K562 (cell line): ENCODE data around the gene UROD. TPM values are rescaled to one million over a fixed set of nuclear protein-coding genes. Genes with fewer than 3 reads are reported as not detected.

Experiments
- ATAC-seq: fragments of 200-7000 bp; cut with Tn5 transposase; 3 replicates; pipeline ENCODE4 v1.9.1; 2020; ENCODE audit warnings: moderate library complexity
- BruUV-seq: library from RNA; stranded (reverse); fragments of 400-500 nt; replicated peaks from 2 replicates; lab custom pipeline; 2021; lab: Mats Ljungman, UMichigan
- CTCF ChIA-PET: fragments of 300-600 bp; formaldehyde crosslinking; extraction: SDS; loops from one replicate; lab custom pipeline; 2021; ENCODE audit warnings: low intra/inter-chr PET ratio; lab: Yijun Ruan, JAX
- POLR2A ChIA-PET: fragments of 300-600, 350-650 bp; sonication (Branson Sonifier 250); formaldehyde crosslinking; extraction: SDS; loops from one replicate; lab custom pipeline; 2021; ENCODE audit warnings: antibody characterized with exemption, inconsistent platforms; lab: Yijun Ruan, JAX
- DNase-seq, 4 experiments: peaks; one replicate each; pipeline versions ENCODE4 v3.0.0 to v3.0.0-alpha.2; 2011 to 2018; ENCODE audit warnings: low spot score in 3 of 4, mixed read lengths in 3 of 4; ENCODE audit errors: extremely low read depth in 1 of 4
- FAIRE-seq: peaks from 2 replicates; lab custom pipeline; 2011; peaks lifted over from hg19 to GRCh38; lab: Jason Lieb, UNC
- H2AFZ ChIP-seq: 2 replicates; pipeline ENCODE4 v1.6.0; 2011; ENCODE audit warnings: low read depth, low read length, control low read depth, inconsistent platforms
- H3K27ac ChIP-seq: fragments of 200-600 bp; 3 replicates; pipeline ENCODE4 v1.8.0; 2011; ENCODE audit warnings: low read depth, mild to moderate bottlenecking, control low read depth, inconsistent platforms, low read length, moderate library complexity, mixed read lengths; ENCODE audit errors: extremely low read depth
- H3K27me3 ChIP-seq, 2 experiments: fragments of 300-600 bp in 1 of 2; 2 replicates in 1 of 2; 3 replicates in 1 of 2; pipeline versions ENCODE4 v1.6.0 to v1.8.0; 2011; ENCODE audit warnings: inconsistent platforms in 2 of 2, low read length in 2 of 2, mild to moderate bottlenecking in 1 of 2, mixed read lengths in 1 of 2, moderate library complexity in 1 of 2; ENCODE audit not compliant: control insufficient read depth in 2 of 2, insufficient read depth in 2 of 2
- H3K36me3 ChIP-seq: fragments of 300-600 bp; 3 replicates; pipeline ENCODE4 v1.8.0; 2011; ENCODE audit warnings: mild to moderate bottlenecking, low read length, inconsistent platforms; ENCODE audit not compliant: control insufficient read depth, insufficient read depth
- H3K4me1 ChIP-seq, 2 experiments: fragments of 200-600 bp in 1 of 2; replicated peaks in 1 of 2; 2 replicates in 1 of 2; 3 replicates in 1 of 2; pipeline versions ENCODE4 v1.5.1 to v1.8.0; 2011; ENCODE audit warnings: inconsistent platforms in 2 of 2, low read length in 2 of 2, mild to moderate bottlenecking in 1 of 2, mixed read lengths in 1 of 2, moderate library complexity in 1 of 2; ENCODE audit not compliant: control insufficient read depth in 2 of 2, insufficient read depth in 2 of 2
- H3K4me2 ChIP-seq: 2 replicates; pipeline ENCODE4 v1.6.1; 2011; ENCODE audit warnings: low read length, control low read depth, inconsistent platforms, mixed read lengths; ENCODE audit not compliant: insufficient read depth
- H3K4me3 ChIP-seq: fragments of 200-600 bp; sonication (generic), shearing (Covaris generic); 2 replicates; pipeline ENCODE4 v1.5.1; 2016; ENCODE audit warnings: control low read depth, inconsistent platforms
- H3K79me2 ChIP-seq: fragments of 200-600 bp; 3 replicates; pipeline ENCODE4 v1.8.0; 2011; ENCODE audit warnings: low read length, inconsistent platforms; ENCODE audit not compliant: control insufficient read depth, insufficient read depth
- H3K9ac ChIP-seq, 2 experiments: 2 replicates each; pipeline versions ENCODE4 v1.6.0 to v1.6.1; 2011; ENCODE audit warnings: low read depth in 2 of 2, low read length in 2 of 2, control low read depth in 1 of 2, inconsistent platforms in 1 of 2, mild to moderate bottlenecking in 1 of 2, mixed read lengths in 1 of 2; ENCODE audit not compliant: insufficient read depth in 1 of 2
- H3K9me1 ChIP-seq: one replicate; pipeline ENCODE4 v1.6.0; 2011; ENCODE audit warnings: inconsistent platforms, mild to moderate bottlenecking, low read length, moderate library complexity; ENCODE audit not compliant: control insufficient read depth, insufficient read depth
- H3K9me3 ChIP-seq: replicated peaks from 2 replicates; pipeline ENCODE4 v1.5.1; 2011; ENCODE audit warnings: low read depth, low read length, inconsistent platforms; ENCODE audit not compliant: control insufficient read depth, insufficient read depth
- H4K20me1 ChIP-seq: replicated peaks from 2 replicates; pipeline ENCODE4 v1.6.1; 2011; ENCODE audit warnings: low read length, inconsistent platforms, mixed read lengths; ENCODE audit not compliant: control insufficient read depth, insufficient read depth
- MYBL2 ChIP-seq, 2 experiments: fragments of 450-650 bp in 1 of 2; sonication (generic) in 1 of 2; formaldehyde crosslinking in 1 of 2; IDR thresholded peaks; 2 replicates each; pipeline versions ENCODE4 v1.6.1 to v1.8.1; 2017 to 2022; ENCODE audit warnings: borderline replicate concordance in 1 of 2, inconsistent platforms in 1 of 2, low read depth in 1 of 2, mild to moderate bottlenecking in 1 of 2, missing genetic modification reagents in 1 of 2, moderate library complexity in 1 of 2
- OTX1 ChIP-seq: fragments of 450-650 bp; formaldehyde crosslinking; IDR thresholded peaks from 2 replicates; pipeline ENCODE4 v1.4.0; 2022; ENCODE audit warnings: mild to moderate bottlenecking
- STAT6 ChIP-seq: sonication (generic); formaldehyde crosslinking; IDR thresholded peaks from 2 replicates; pipeline ENCODE4 v1.8.1; 2023; ENCODE audit warnings: mild to moderate bottlenecking, missing genetic modification reagents
- ZBTB34 ChIP-seq: fragments of 250-450 bp; sonication (Bioruptor Pico); IDR thresholded peaks from 2 replicates; pipeline ENCODE4 v1.8.0; 2021; ENCODE audit warnings: mild to moderate bottlenecking, moderate library complexity
- ZKSCAN8 ChIP-seq: fragments of 200-800 bp; sonication (Bioruptor generic); IDR thresholded peaks from 2 replicates; pipeline ENCODE4 v1.6.1; 2016; ENCODE audit warnings: missing genetic modification characterization, missing compliant biosample characterization
- ZNF398 ChIP-seq: fragments of 250-450 bp; sonication (Bioruptor Pico); IDR thresholded peaks from 2 replicates; pipeline ENCODE4 v1.8.0; 2021; ENCODE audit warnings: moderate library complexity, mild to moderate bottlenecking, inconsistent platforms
- WGBS: fragments of 100-300 bp; shearing (Covaris generic); methylation state at CpG from one replicate; pipeline ENCODE4 v1.1.6; 2016; ENCODE audit warnings: low coverage, mixed read lengths; ENCODE audit not compliant: insufficient coverage; ENCODE audit errors: missing lambda C conversion rate; 5-methylcytosine and 5-hydroxymethylcytosine counted together
- in situ Hi-C: fragments of 300-500 bp; cut with MboI; formaldehyde crosslinking; loops from 4 replicates; pipeline ENCODE4 v1.15.0; 2018; ENCODE audit warnings: inconsistent platforms, mixed read lengths
- intact Hi-C: fragments of 100-400 bp; cut with micrococcal nuclease; formaldehyde crosslinking; loops from 2 replicates; pipeline ENCODE4 v1.14.2; 2022
- polyA plus RNA-seq, 8 experiments: library from polyadenylated mRNA; depleted of rRNA in 4 of 8; stranded (reverse) in 5 of 8; unstranded in 3 of 8; fragments of >200 nt; fragmentation: Nextera tagmentation in 2 of 8; fragmentation: Illumina TruSeq in 1 of 8; extraction: Ambion mirVana in 2 of 8; extraction: Trizol in 1 of 8; gene quantifications; 2 replicates each; pipeline versions ENCODE4 v1.2.1 to v1.2.3, GENCODE V29; 2011 to 2014; ENCODE audit warnings: inconsistent platforms in 1 of 8, missing spikeins in 1 of 8
- total RNA-seq, 7 experiments: library from RNA; depleted of rRNA in 6 of 7; stranded (reverse); fragments of >200 nt in 6 of 7; fragmentation: Illumina TruSeq in 2 of 7; extraction: Trizol in 2 of 7; gene quantifications; 2 replicates each; pipeline versions ENCODE4 v1.2.1 to v1.2.3, GENCODE V29; 2011 to 2021; ENCODE audit warnings: low replicate concordance in 1 of 7
- TF ChIP-seq, protein P1 (sequence below): fragments of 450-650 bp; IDR thresholded peaks from 2 replicates; pipeline ENCODE4 v1.6.1; 2016; ENCODE audit warnings: borderline replicate concordance

Gene UROD
- total and polyA plus RNA-seq, 9 of the 15 experiments (the other 6 are each of a cell fraction or from before 2014, with no cell fraction given), result 533 to 2,933 (median 1,100) TPM

GRCh38 chr1:44964396-44964795 lies 47.7 kb upstream of the UROD start:
- Histone ChIP-seq H4K20me1 (no peaks in the 10 kb centered on the region), H3K27ac (no peak overlapping the region), H3K36me3 (peaks cover 53% of the 10 kb centered on the region), H3K4me3 (no peak overlapping the region)
- BruUV-seq, result no TSS peak
- intact Hi-C loops, result no loop called here
- 70% methylated on average over 1 of the region's 1 CpG for WGBS
- in situ Hi-C loops, result no loop called here
- TF ChIP-seq STAT6 (CRISPR knock-in tag) (no peak), ZBTB34 (CRISPR knock-in tag) (no peak), ZNF398 (CRISPR knock-in tag) (no peak), OTX1 (CRISPR knock-in tag) (no peak), MYBL2 (IDR thresholded peaks at IDR 0.05; ENCODE audit: low read depth) (no peak), MYBL2 (CRISPR knock-in tag; IDR thresholded peaks at IDR 0.05; ENCODE audit: borderline replicate concordance) (no peak), ZKSCAN8 (CRISPR knock-in tag) (no peak)
- TF ChIP-seq, protein P1, sequence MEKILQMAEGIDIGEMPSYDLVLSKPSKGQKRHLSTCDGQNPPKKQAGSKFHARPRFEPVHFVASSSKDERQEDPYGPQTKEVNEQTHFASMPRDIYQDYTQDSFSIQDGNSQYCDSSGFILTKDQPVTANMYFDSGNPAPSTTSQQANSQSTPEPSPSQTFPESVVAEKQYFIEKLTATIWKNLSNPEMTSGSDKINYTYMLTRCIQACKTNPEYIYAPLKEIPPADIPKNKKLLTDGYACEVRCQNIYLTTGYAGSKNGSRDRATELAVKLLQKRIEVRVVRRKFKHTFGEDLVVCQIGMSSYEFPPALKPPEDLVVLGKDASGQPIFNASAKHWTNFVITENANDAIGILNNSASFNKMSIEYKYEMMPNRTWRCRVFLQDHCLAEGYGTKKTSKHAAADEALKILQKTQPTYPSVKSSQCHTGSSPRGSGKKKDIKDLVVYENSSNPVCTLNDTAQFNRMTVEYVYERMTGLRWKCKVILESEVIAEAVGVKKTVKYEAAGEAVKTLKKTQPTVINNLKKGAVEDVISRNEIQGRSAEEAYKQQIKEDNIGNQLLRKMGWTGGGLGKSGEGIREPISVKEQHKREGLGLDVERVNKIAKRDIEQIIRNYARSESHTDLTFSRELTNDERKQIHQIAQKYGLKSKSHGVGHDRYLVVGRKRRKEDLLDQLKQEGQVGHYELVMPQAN, result no peak
- TF ChIP-seq, all 486 proteins: peak for 0
- ChIA-PET POLR2A (interaction anchor here (1.1 to 2.4 kb wide), 2 partner anchors 15 to 145 kb away, joined by 3 to 8 read pairs; no protein-coding TSS in a partner anchor), CTCF (interaction anchor here (0.6 kb wide), 1 partner anchor 1471 kb away, joined by 3 read pairs; no protein-coding TSS in a partner anchor)
- ATAC-seq (no peak), FAIRE-seq (no peak), DNase-seq (no peak)
- H2AFZ ChIP-seq, result no peak overlapping the region
- no peaks in the 10 kb centered on the region for H3K27me3 ChIP-seq
- H3K4me2 ChIP-seq, result no peak overlapping the region
- peaks cover 0 to 8% of the 10 kb centered on the region in 2 experiments; a peak in 2 of 5 replicates for H3K4me1 ChIP-seq
- no peaks in the 10 kb centered on the region for H3K9me3 ChIP-seq
- peaks cover 52% of the 10 kb centered on the region for H3K79me2 ChIP-seq
- H3K9ac ChIP-seq, result no peak overlapping the region
- no peaks in the 10 kb centered on the region for H3K9me1 ChIP-seq
